ENCODE measurements around the gene CDH4.

The CDH4 gene

DNA sequence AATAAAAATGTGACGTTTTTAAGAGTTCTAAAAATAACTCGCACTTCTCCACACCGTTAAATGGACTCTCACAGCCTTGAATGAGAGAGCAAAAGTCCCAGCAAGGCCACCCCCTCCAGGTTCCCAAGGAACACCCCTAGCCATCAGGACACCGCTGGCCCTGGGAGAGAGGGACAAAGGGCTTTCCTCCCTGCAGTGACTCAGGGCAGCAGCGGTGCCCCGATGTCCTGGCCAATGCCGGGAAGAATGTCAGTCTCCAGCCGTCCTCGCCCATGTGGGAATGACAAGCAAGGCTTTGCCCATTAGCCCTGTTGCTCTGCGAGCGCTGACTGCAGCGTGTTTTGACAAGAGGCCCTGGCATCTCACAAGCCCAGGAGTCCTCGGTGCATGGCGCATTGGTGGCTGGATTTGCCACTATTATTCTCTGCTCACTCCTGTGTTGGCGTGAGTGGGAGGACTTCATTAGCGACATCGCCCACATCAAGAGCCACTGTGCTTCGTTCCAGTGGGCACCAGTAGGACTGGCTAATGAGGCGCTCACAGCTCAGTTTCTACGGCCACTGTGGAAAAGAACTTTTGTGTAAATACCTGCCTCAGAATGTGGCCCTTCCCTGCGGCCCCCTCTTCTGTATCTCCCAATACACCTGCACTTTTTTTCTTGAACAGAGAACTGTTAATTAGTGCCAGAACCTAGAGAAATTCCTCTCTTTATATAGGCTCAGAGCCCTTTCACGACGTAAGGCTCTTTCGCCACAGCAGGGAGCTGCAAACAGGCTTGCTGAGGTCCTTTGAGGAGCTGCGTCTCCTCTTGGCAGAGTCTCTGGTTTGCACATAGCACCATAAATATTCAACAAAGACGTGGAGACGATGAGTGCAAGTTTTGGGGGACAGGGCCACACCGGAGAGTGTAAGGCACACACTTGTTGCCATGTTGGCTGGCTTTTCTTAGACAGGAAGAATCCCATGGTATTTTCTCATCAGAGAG lies 477.0 kb downstream of the CDH4 start:
- TF ChIP-seq, protein P1, sequence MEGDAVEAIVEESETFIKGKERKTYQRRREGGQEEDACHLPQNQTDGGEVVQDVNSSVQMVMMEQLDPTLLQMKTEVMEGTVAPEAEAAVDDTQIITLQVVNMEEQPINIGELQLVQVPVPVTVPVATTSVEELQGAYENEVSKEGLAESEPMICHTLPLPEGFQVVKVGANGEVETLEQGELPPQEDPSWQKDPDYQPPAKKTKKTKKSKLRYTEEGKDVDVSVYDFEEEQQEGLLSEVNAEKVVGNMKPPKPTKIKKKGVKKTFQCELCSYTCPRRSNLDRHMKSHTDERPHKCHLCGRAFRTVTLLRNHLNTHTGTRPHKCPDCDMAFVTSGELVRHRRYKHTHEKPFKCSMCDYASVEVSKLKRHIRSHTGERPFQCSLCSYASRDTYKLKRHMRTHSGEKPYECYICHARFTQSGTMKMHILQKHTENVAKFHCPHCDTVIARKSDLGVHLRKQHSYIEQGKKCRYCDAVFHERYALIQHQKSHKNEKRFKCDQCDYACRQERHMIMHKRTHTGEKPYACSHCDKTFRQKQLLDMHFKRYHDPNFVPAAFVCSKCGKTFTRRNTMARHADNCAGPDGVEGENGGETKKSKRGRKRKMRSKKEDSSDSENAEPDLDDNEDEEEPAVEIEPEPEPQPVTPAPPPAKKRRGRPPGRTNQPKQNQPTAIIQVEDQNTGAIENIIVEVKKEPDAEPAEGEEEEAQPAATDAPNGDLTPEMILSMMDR (IDR thresholded peaks at IDR 0.05; ENCODE audit: insufficient read depth, low read length, poor library complexity, severe bottlenecking), result no peak
- no peak for TF ChIP-seq EZH2phosphoT487 (conservative IDR thresholded peaks at IDR 0.05; ENCODE audit: low read length)
- no peaks in the 10 kb centered on the region for H4K20me1 ChIP-seq (ENCODE audit: low read depth, low read length)
- H3K27me3 ChIP-seq (ENCODE audit: low read length), result no peaks in the 10 kb centered on the region

GRCh38 chr20:61730631-61731362 lies 478.7 kb downstream of the CDH4 start:
- Histone ChIP-seq H3K9ac (ENCODE audit: low read length) (no peak overlapping the region), H3K4me2 (ENCODE audit: low read depth, low read length, poor library complexity, severe bottlenecking) (no peak overlapping the region), H3K4me3 (ENCODE audit: insufficient read depth, low read length, poor library complexity, severe bottlenecking) (no peak overlapping the region), H3K79me2 (ENCODE audit: insufficient read depth, low read length) (no peaks in the 10 kb centered on the region), H3K9me3 (ENCODE audit: insufficient read depth, low read length) (no peaks in the 10 kb centered on the region), H3K9me2 (replicated peaks; ENCODE audit: insufficient read depth, low read length) (no peaks in the 10 kb centered on the region), H3K27me3 (ENCODE audit: low read length) (no peaks in the 10 kb centered on the region), H2AFZ (ENCODE audit: low read depth, low read length, severe bottlenecking) (no peak overlapping the region), H4K20me1 (ENCODE audit: low read depth, low read length) (no peaks in the 10 kb centered on the region), H3K27ac (ENCODE audit: low read depth, low read length) (no peak overlapping the region), H3F3A (ENCODE audit: insufficient read depth) (no peaks in the 10 kb centered on the region), H3K36me3 (ENCODE audit: low read length) (no peaks in the 10 kb centered on the region)
- TF ChIP-seq, protein P1 (IDR thresholded peaks at IDR 0.05; ENCODE audit: insufficient read depth, low read length, poor library complexity, severe bottlenecking), result no peak
- no peak for TF ChIP-seq EZH2phosphoT487 (conservative IDR thresholded peaks at IDR 0.05; ENCODE audit: low read length)

More for the DNA sequence above, 477.0 kb downstream of the CDH4 start:
- Histone ChIP-seq H3K9me3 (ENCODE audit: insufficient read depth, low read length) (no peaks in the 10 kb centered on the region), H3F3A (ENCODE audit: insufficient read depth) (no peaks in the 10 kb centered on the region), H3K4me2 (ENCODE audit: low read depth, low read length, poor library complexity, severe bottlenecking) (no peak overlapping the region), H2AFZ (ENCODE audit: low read depth, low read length, severe bottlenecking) (no peak overlapping the region), H3K9ac (ENCODE audit: low read length) (no peak overlapping the region), H3K36me3 (ENCODE audit: low read length) (no peaks in the 10 kb centered on the region), H3K79me2 (ENCODE audit: insufficient read depth, low read length) (no peaks in the 10 kb centered on the region), H3K9me2 (replicated peaks; ENCODE audit: insufficient read depth, low read length) (no peaks in the 10 kb centered on the region), H3K4me3 (ENCODE audit: insufficient read depth, low read length, poor library complexity, severe bottlenecking) (no peak overlapping the region), H3K27ac (ENCODE audit: low read depth, low read length) (no peak overlapping the region)

DNA sequence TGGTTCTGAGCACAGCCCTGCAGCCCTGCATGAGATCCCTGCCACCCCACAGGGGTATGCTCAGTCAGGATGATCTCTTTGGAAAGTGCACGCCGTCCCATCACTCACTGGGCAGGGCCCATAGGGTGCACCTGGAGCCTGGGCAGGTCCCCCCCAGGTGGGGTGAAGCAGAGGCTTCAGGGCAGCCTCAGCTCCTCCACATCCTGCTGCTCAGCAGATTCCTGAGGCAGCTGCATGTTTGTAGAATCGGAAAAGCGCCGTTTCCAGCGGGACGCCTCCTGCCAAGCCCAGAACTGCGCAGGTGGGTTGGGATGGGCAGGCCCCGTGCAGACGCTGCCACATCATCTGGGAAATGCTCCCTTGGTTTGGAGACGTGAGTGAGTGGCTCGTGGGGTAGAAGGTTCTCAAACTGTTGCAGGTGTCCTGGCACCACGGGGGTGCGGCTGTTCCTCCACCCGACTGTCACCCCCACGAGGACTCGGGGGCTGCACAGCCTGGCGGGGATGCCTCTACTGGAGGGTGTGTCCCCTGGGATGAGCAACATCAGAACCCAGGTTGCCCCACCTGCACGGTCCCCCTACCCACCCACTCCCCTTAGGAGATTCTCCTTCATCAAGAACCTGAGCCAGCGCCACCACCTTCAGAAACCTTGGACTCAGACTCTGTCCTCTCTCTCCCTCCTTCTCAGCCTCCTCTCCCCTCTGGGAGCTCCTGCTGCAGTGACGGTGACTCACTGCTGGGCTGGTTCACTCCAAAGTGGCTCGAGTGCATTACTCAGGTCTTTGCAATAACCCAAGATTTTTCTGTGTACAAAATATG lies 479.5 kb downstream of the CDH4 start:
- H3K27ac ChIP-seq (ENCODE audit: low read depth, low read length), result no peak overlapping the region
- no peaks in the 10 kb centered on the region for H3K27me3 ChIP-seq (ENCODE audit: low read length)
- H3K4me2 ChIP-seq (ENCODE audit: low read depth, low read length, poor library complexity, severe bottlenecking), result no peak overlapping the region
- TF ChIP-seq, protein P1 (IDR thresholded peaks at IDR 0.05; ENCODE audit: insufficient read depth, low read length, poor library complexity, severe bottlenecking), result no peak
- TF ChIP-seq EZH2phosphoT487 (conservative IDR thresholded peaks at IDR 0.05; ENCODE audit: low read length), result no peak
- no peak overlapping the region for H2AFZ ChIP-seq (ENCODE audit: low read depth, low read length, severe bottlenecking)
- H3K9ac ChIP-seq (ENCODE audit: low read length), result no peak overlapping the region
- H3K9me3 ChIP-seq (ENCODE audit: insufficient read depth, low read length), result no peaks in the 10 kb centered on the region
- no peak overlapping the region for H3K4me3 ChIP-seq (ENCODE audit: insufficient read depth, low read length, poor library complexity, severe bottlenecking)
- no peaks in the 10 kb centered on the region for H3K79me2 ChIP-seq (ENCODE audit: insufficient read depth, low read length)
- H3F3A ChIP-seq (ENCODE audit: insufficient read depth), result no peaks in the 10 kb centered on the region
- H3K36me3 ChIP-seq (ENCODE audit: low read length), result no peaks in the 10 kb centered on the region
- H4K20me1 ChIP-seq (ENCODE audit: low read depth, low read length), result no peaks in the 10 kb centered on the region
- no peaks in the 10 kb centered on the region for H3K9me2 ChIP-seq (replicated peaks; ENCODE audit: insufficient read depth, low read length)
